Activated CD4-positive, alpha-beta T cell treated with anti-CD3 and anti-CD28 coated beads, Interleukin-2, amount 10 ng/mL, durations not matched to agents 24 days and 14 days (primary cell): ENCODE measurements around the gene CD80. TPM values are rescaled to one million over a fixed set of nuclear protein-coding genes. Genes with fewer than 3 reads are reported as not detected.

Source experiments
- DNase-seq: peaks from one replicate; pipeline ENCODE4 v3.0.0; 2022
- H3K27ac Mint-ChIP-seq: one replicate; pipeline ENCODE4 v1.8.0; 2022; ENCODE audit warnings: mild to moderate bottlenecking, mixed read lengths
- H3K27me3 Mint-ChIP-seq: one replicate; pipeline ENCODE4 v1.8.0; 2022; ENCODE audit warnings: mixed read lengths
- H3K36me3 Mint-ChIP-seq: one replicate; pipeline ENCODE4 v1.8.0; 2022; ENCODE audit warnings: low read depth, mild to moderate bottlenecking, mixed read lengths
- H3K4me1 Mint-ChIP-seq: one replicate; pipeline ENCODE4 v1.8.0; 2021; ENCODE audit warnings: mixed read lengths
- H3K4me3 Mint-ChIP-seq: one replicate; pipeline ENCODE4 v1.8.0; 2022; ENCODE audit warnings: mild to moderate bottlenecking, moderate library complexity, mixed read lengths
- H3K9me3 Mint-ChIP-seq: one replicate; pipeline ENCODE4 v1.8.0; 2021; ENCODE audit warnings: mixed read lengths
- intact Hi-C: fragments of 100-400 bp; cut with micrococcal nuclease; formaldehyde crosslinking; loops from one replicate; pipeline ENCODE4 v1.15.1; 2023
- total RNA-seq: library from RNA; stranded (reverse); gene quantifications from 2 replicates; pipeline ENCODE4 v1.2.3, GENCODE V29; 2022

CD80 gene
- total RNA-seq, 1 donor from 2014 or later = 12.5 TPM

DNA sequence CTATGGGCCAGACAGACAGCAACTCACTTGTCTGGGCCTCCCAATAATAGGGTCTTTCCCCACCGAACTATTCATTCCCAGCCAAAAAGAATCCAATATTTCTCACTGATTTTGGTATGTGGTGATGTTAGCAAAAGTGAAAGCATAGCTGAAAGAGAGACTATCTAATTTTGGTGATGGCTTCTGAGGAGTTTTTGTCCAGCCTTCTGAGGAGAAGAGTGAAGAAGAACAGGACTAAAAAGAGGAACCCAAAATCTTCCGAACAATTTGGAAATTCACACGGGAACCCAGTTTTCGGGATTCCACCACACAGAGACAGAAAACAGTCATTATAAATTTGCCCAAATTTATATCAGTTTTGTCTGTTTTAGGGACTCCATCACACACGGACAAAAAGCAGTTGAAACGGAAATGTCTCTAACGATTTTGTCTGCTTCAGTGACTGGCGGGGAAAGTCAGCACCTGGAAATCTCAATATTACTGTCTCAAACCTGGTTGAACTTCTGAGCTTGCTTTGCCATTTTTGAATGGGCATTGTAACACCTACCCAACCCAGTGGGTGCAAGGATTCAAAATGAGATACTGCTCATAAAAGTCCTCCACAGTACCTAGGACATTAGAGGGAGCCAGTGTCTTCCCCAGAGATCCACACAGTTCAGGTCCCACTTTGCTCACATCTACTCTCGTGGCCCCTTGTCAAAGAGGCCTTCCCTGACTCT is 9.1 kb downstream of the CD80 start:
- peaks cover 27% of the 10 kb centered on the region for H3K36me3 Mint-ChIP-seq
- DNase-seq = no peak
- peaks cover 10% of the 10 kb centered on the region for H3K4me1 Mint-ChIP-seq
- intact Hi-C loops = loop anchor here (10.0 kb wide), 2 partner anchors 544 to 666 kb away; partner anchors contain the start of gene GSK3B
- H3K9me3 Mint-ChIP-seq = no peaks in the 10 kb centered on the region
- H3K4me3 Mint-ChIP-seq = no peak overlapping the region
- no peaks in the 10 kb centered on the region for H3K27me3 Mint-ChIP-seq
- no peak overlapping the region for H3K27ac Mint-ChIP-seq

GRCh38 chr3:119548341-119548740 is 11.1 kb downstream of the CD80 start:
- H3K27ac Mint-ChIP-seq = no peak overlapping the region
- no peak overlapping the region for H3K4me3 Mint-ChIP-seq
- intact Hi-C loops = no loop called here
- no peaks in the 10 kb centered on the region for H3K27me3 Mint-ChIP-seq
- H3K36me3 Mint-ChIP-seq = peaks cover 34% of the 10 kb centered on the region
- H3K9me3 Mint-ChIP-seq = no peaks in the 10 kb centered on the region
- peaks cover 2% of the 10 kb centered on the region for H3K4me1 Mint-ChIP-seq
- DNase-seq = no peak

- no peak for DNase-seq
- H3K27me3 Mint-ChIP-seq = no peaks in the 10 kb centered on the region
- no peaks in the 10 kb centered on the region for H3K9me3 Mint-ChIP-seq
- peaks cover 3% of the 10 kb centered on the region for H3K4me1 Mint-ChIP-seq
- peaks cover 33% of the 10 kb centered on the region for H3K36me3 Mint-ChIP-seq
- no peak overlapping the region for H3K4me3 Mint-ChIP-seq
- H3K27ac Mint-ChIP-seq = no peak overlapping the region
- intact Hi-C loops = no loop called here
Observed at GRCh38 chr3:119547227-119547626, 12.2 kb downstream of the CD80 start.

DNA sequence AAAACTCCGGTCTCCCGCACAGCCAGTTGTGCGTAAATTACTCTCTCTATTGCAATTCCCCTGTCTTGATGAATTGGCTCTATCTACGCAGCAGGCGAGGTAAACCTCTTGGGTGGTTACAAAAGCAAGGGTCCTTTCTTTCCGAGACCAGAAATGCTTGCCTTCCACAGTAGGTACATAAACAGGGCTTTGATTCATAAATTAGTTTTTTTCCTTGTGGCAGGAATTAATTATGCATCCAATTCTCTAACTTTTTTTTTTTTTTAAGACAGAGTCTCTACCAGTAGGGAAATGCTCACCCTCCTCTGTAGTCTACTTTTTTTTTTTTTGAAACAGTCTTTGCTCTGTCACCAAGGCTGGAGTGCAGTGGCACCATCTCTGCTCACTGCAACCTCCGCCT is 16.3 kb downstream of the CD80 start:
- no peak for DNase-seq
- Mint-ChIP-seq H3K9me3 (no peaks in the 10 kb centered on the region), H3K27ac (no peak overlapping the region), H3K27me3 (no peaks in the 10 kb centered on the region), H3K36me3 (peaks cover 22% of the 10 kb centered on the region), H3K4me3 (no peak overlapping the region), H3K4me1 (peaks cover 5% of the 10 kb centered on the region)
- intact Hi-C loops = no loop called here

DNA sequence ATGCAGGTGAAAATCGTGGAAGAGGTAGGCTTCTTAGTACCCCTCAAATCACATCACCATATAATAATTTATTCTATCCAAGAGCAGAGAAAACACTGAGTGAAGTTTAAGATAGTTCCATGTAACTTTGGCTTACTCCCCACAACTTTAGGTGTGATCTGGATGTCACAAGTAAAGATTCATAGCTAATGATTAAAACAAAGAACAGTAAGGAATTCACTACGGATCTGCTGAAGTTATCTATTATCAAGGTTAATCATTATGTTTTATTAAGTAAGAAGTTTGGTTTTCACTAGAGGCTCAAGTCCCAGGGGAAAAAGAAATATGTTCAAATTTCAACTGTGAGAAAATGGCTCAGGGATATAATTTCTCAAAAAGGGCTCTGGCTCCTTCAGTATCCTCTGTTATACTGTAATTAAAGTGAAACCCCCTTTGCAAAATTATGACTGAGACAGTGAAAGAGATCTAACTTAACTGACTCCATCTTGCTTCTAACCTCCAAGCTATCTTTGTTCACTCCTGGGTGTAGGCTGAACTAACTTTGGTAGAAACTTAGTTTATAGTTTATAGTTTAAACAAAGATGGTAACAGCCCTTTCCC is 17.1 kb downstream of the CD80 start:
- Mint-ChIP-seq H3K4me3 (no peak overlapping the region), H3K9me3 (no peaks in the 10 kb centered on the region), H3K36me3 (peaks cover 16% of the 10 kb centered on the region), H3K27ac (no peak overlapping the region), H3K4me1 (peaks cover 5% of the 10 kb centered on the region), H3K27me3 (no peaks in the 10 kb centered on the region)
- DNase-seq = no peak
- intact Hi-C loops = no loop called here

DNA sequence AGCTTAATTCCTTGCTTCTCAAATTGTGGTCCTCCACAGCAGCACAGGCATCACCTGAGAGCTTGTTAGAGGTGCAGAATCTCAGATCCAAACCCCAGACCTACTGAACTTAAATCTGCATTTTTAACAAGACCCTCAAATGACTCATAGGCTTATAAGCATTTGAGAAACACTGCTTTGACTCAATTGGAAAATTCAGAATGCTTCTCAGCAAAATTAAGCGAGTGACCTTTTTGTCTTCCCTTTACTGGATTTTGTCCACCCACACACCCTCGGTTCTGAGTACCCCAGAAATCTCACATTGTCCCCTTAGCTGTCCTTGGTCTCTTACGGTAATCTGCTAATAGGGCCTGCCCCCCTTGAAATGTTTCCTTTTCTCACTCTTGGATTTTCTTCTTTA is 17.9 kb downstream of the CD80 start:
- H3K4me1 Mint-ChIP-seq = peaks cover 5% of the 10 kb centered on the region
- no peaks in the 10 kb centered on the region for H3K27me3 Mint-ChIP-seq
- no peaks in the 10 kb centered on the region for H3K9me3 Mint-ChIP-seq
- H3K36me3 Mint-ChIP-seq = peaks cover 20% of the 10 kb centered on the region
- H3K4me3 Mint-ChIP-seq = no peak overlapping the region
- intact Hi-C loops = no loop called here
- DNase-seq = no peak
- H3K27ac Mint-ChIP-seq = no peak overlapping the region

DNA sequence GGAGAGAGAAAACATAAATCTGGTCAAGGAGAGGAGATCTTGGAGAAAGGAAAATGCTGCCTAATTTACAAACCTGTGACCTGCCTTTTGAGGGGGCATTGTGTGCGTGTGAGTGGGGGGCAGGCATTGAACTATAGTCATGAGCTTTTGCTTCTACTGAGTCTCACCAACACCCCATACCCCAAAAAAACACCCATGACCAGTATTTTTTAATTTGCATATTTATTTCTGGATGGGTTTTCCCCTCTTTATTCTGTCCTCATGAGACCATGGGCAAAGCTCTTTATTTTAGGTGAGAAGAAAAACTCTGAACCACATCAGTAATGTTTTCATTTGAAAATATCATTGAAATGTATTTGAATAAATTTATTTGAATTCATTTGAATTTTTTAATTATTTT is 20.6 kb downstream of the CD80 start:
- Mint-ChIP-seq H3K9me3 (no peaks in the 10 kb centered on the region), H3K4me1 (peaks cover 5% of the 10 kb centered on the region), H3K27me3 (no peaks in the 10 kb centered on the region), H3K27ac (no peak overlapping the region), H3K4me3 (no peak overlapping the region), H3K36me3 (peaks cover 10% of the 10 kb centered on the region)
- intact Hi-C loops = no loop called here
- DNase-seq = no peak

DNA sequence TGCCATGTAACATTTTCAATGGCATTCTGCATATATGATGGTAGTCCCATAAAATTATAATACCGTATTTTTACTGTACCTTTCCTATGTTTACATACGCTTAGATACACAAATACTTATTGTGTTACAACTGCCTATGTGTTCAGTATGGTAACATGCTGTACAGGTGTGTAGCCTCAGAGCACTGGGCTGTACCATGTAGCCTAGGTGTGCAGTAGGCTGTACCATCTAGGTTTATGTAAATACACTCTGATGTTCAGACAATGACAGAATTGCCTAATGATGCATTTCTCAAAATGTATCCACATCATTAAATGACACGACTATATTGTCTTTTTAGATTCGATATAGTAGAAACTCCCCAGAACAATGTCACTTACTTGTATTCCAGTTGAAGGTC is 22.7 kb downstream of the CD80 start:
- intact Hi-C loops = no loop called here
- DNase-seq = no peak
- H3K9me3 Mint-ChIP-seq = no peaks in the 10 kb centered on the region
- H3K4me1 Mint-ChIP-seq = peaks cover 7% of the 10 kb centered on the region
- no peak overlapping the region for H3K27ac Mint-ChIP-seq
- peaks cover 17% of the 10 kb centered on the region for H3K36me3 Mint-ChIP-seq
- no peaks in the 10 kb centered on the region for H3K27me3 Mint-ChIP-seq
- no peak overlapping the region for H3K4me3 Mint-ChIP-seq

- Mint-ChIP-seq H3K4me1 (peaks cover 5% of the 10 kb centered on the region), H3K27ac (no peak overlapping the region), H3K4me3 (no peak overlapping the region), H3K27me3 (no peaks in the 10 kb centered on the region), H3K36me3 (peaks cover 27% of the 10 kb centered on the region), H3K9me3 (no peaks in the 10 kb centered on the region)
- intact Hi-C loops = no loop called here
- no peak for DNase-seq
Observed at GRCh38 chr3:119534296-119534695, 25.1 kb downstream of the CD80 start.

DNA sequence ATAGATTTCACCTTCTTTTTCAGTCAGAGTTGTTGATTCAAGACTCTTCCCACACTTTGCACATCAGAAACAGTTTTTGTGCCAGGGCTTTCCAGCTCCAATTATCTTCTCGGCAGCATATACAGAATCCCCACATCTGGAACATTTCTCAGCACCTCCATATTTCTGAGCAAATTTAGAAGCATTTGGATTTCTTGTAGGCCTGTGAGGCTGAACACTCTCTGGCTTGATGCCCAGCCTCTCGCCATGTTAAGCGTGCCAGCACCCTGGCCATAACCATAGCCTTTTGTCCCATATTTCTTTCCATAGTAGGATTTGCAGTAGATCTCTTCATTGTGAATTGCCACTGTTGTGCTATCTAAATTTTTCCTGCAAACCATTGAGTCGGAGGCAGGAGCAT is 28.3 kb downstream of the CD80 start:
- H3K27ac Mint-ChIP-seq = no peak overlapping the region
- no peak overlapping the region for H3K4me3 Mint-ChIP-seq
- DNase-seq = no peak
- intact Hi-C loops = no loop called here
- peaks cover 37% of the 10 kb centered on the region for H3K36me3 Mint-ChIP-seq
- H3K9me3 Mint-ChIP-seq = peaks cover 3% of the 10 kb centered on the region
- H3K27me3 Mint-ChIP-seq = no peaks in the 10 kb centered on the region
- H3K4me1 Mint-ChIP-seq = peaks cover 5% of the 10 kb centered on the region

- Mint-ChIP-seq H3K9me3 (peaks cover 3% of the 10 kb centered on the region), H3K4me3 (no peak overlapping the region), H3K27me3 (no peaks in the 10 kb centered on the region), H3K36me3 (peaks cover 41% of the 10 kb centered on the region), H3K27ac (no peak overlapping the region), H3K4me1 (peaks cover 5% of the 10 kb centered on the region)
- intact Hi-C loops = no loop called here
- DNase-seq = no peak
Observed at GRCh38 chr3:119530456-119530855, 29.0 kb downstream of the CD80 start.

- no peak for DNase-seq
- H3K4me3 Mint-ChIP-seq = no peak overlapping the region
- peaks cover 3% of the 10 kb centered on the region for H3K9me3 Mint-ChIP-seq
- peaks cover 5% of the 10 kb centered on the region for H3K4me1 Mint-ChIP-seq
- H3K27me3 Mint-ChIP-seq = no peaks in the 10 kb centered on the region
- H3K27ac Mint-ChIP-seq = no peak overlapping the region
- intact Hi-C loops = no loop called here
- peaks cover 45% of the 10 kb centered on the region for H3K36me3 Mint-ChIP-seq
Observed at GRCh38 chr3:119529883-119530282, 29.5 kb downstream of the CD80 start.

DNA sequence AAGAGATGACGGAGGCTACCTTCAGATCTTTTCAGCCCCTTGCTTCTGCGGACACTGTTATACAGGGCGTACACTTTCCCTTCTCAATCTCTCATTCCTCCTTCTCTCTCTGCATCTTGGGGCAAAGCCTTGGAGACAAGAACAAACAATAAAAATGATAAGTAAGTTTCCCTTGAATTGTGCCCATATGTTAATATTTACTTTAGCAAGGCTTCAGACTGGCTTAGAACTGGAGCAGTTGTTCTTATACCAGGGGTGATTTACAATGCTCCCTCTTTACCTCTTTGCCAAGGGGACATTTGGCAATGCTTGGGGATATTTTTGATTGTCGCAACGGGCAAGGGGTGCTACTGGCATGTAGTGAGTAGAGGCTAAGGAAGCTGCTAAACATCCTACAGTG is 31.7 kb downstream of the CD80 start:
- Mint-ChIP-seq H3K36me3 (peaks cover 59% of the 10 kb centered on the region), H3K4me1 (peaks cover 15% of the 10 kb centered on the region), H3K9me3 (peaks cover 3% of the 10 kb centered on the region), H3K27ac (no peak overlapping the region), H3K4me3 (no peak overlapping the region), H3K27me3 (no peaks in the 10 kb centered on the region)
- intact Hi-C loops = no loop called here
- no peak for DNase-seq

DNA sequence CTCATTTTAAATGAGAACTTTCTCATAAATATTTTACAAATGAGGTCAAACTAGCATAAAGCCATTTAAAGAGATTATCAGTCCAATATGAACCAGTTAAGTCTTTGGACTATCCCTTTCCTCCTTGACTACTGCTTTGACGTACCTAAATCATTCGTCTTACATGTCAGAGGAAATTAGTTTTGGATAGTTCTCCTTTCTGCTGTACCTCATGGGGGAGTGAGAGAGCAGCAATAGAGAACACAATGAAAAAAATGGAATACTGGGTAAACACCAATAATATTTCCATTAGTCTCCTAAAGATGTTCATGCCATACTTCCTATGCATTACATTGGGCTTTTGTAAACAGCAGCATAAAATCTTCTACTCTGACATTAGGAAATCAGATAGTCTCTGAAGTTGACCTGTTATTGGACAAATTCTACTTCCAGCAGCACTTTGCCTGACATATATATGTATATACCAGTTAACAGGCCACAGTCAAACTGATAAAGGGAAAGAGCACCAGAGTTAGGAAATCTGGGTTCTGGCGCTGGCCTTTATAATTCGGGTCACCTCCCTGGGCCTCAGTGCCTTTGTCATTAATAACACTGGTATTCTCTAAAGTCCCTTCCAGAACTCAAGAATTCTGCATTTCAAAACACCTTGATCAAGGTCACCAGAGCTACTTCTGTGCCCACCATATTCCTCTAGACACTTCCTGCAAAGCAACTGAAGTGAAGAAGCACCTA is 34.3 kb downstream of the CD80 start:
- H3K27ac Mint-ChIP-seq = no peak overlapping the region
- peaks cover 67% of the 10 kb centered on the region for H3K36me3 Mint-ChIP-seq
- peaks cover 9% of the 10 kb centered on the region for H3K9me3 Mint-ChIP-seq
- no peak for DNase-seq
- no peak overlapping the region for H3K4me3 Mint-ChIP-seq
- intact Hi-C loops = no loop called here
- H3K27me3 Mint-ChIP-seq = no peaks in the 10 kb centered on the region
- peaks cover 15% of the 10 kb centered on the region for H3K4me1 Mint-ChIP-seq
